ENCODE results near the gene SUPT20HL1.
"Not testable (repeated sequence)": the region's sequence is repeated elsewhere in the genome, so short reads cannot be mapped to it uniquely, and the experiment has no call there.

The SUPT20HL1 gene

GRCh38 chrX:24364326-24364725 lies 3.9 kb downstream of the SUPT20HL1 start:
- POLR2A ChIA-PET (ENCODE audit: low non-redundant PET) = no interaction called here
- H3K27ac ChIP-seq = no peak overlapping the region
- CTCF ChIA-PET = no interaction called here
- no peak for TF ChIP-seq CTCF (conservative IDR thresholded peaks at IDR 0.05; ENCODE audit: low read depth)
- DNase-seq (ENCODE audit: low spot score) = no peak

GRCh38 chrX:24364851-24365538 lies 4.6 kb downstream of the SUPT20HL1 start:
- CTCF ChIA-PET = no interaction called here
- POLR2A ChIA-PET (ENCODE audit: low non-redundant PET) = no interaction called here
- no peak for TF ChIP-seq CTCF (conservative IDR thresholded peaks at IDR 0.05; ENCODE audit: low read depth)
- DNase-seq (ENCODE audit: low spot score) = no peak
- H3K27ac ChIP-seq = no peak overlapping the region

GRCh38 chrX:24366762-24367400 lies 6.4 kb downstream of the SUPT20HL1 start:
- DNase-seq (ENCODE audit: low spot score); CTCF ChIA-PET; POLR2A ChIA-PET (ENCODE audit: low non-redundant PET); H3K27ac ChIP-seq: not testable (repeated sequence)

- ChIA-PET CTCF (interaction anchor here (0.6 kb wide), 1 partner anchor 14 kb away, joined by 3 read pairs; no protein-coding TSS in a partner anchor), POLR2A (ENCODE audit: low non-redundant PET) (no interaction called here)
Observed at GRCh38 chrX:24369816-24370215, 9.4 kb downstream of the SUPT20HL1 start.

GRCh38 chrX:24371391-24371972 lies 11.0 kb downstream of the SUPT20HL1 start:
- POLR2A ChIA-PET (ENCODE audit: low non-redundant PET) = no interaction called here
- DNase-seq (ENCODE audit: low spot score) = peak; percentile 18
- H3K27ac ChIP-seq = no peak overlapping the region
- peak; percentile 57 for TF ChIP-seq CTCF (conservative IDR thresholded peaks at IDR 0.05; ENCODE audit: low read depth)
- CTCF ChIA-PET = interaction anchor here (0.5 to 1.0 kb wide), 5 partner anchors 13 to 87 kb away, joined by 3 to 4 read pairs (median 4); no protein-coding TSS in a partner anchor

More at GRCh38 chrX:24369816-24370215, 9.4 kb downstream of the SUPT20HL1 start:
- no peak for DNase-seq (ENCODE audit: low spot score)
- no peak overlapping the region for H3K27ac ChIP-seq
- no peak for TF ChIP-seq CTCF (conservative IDR thresholded peaks at IDR 0.05; ENCODE audit: low read depth)

- no peak for DNase-seq (ENCODE audit: low spot score)
- TF ChIP-seq CTCF (conservative IDR thresholded peaks at IDR 0.05; ENCODE audit: low read depth) = no peak
- H3K27ac ChIP-seq = no peak overlapping the region
- ChIA-PET CTCF (interaction anchor here (0.5 to 1.0 kb wide), 6 partner anchors 14 to 88 kb away, joined by 3 to 4 read pairs (median 4); no protein-coding TSS in a partner anchor), POLR2A (ENCODE audit: low non-redundant PET) (no interaction called here)
Observed at GRCh38 chrX:24372021-24372763, 11.8 kb downstream of the SUPT20HL1 start.
